ENCODE results near the gene SLC1A3. TPM values are rescaled to one million over a fixed set of nuclear protein-coding genes. Genes with fewer than 3 reads are reported as not detected.

The SLC1A3 gene
- total and polyA plus RNA-seq, 4 donors: 0.61 to 23.5 (median 16.1) TPM

GRCh38 chr5:36675282-36675681 is 68.9 kb downstream of the SLC1A3 start:
- intact Hi-C loops (cut with DNase I): no loop called here
- H3K9me3 ChIP-seq (ENCODE audit: control insufficient read depth, low read length): no peaks in the 10 kb centered on the region
- ATAC-seq (ENCODE audit: low FRiP score) (no peak), DNase-seq (no peak)
- no peaks in the 10 kb centered on the region for H3K4me1 ChIP-seq (ENCODE audit: control insufficient read depth in 1 of 2, insufficient read depth in 2 of 2, low read length in 2 of 2)
- no peak overlapping the region for H3K4me3 ChIP-seq (ENCODE audit: low read length in 2 of 2)
- H3K36me3 ChIP-seq (ENCODE audit: control insufficient read depth in 1 of 2, insufficient read depth in 2 of 2, low read length in 1 of 2): no peaks in the 10 kb centered on the region
- H3K27me3 ChIP-seq (ENCODE audit: control insufficient read depth in 1 of 2, insufficient read depth in 2 of 2, low read length in 1 of 2): no peaks in the 10 kb centered on the region
- 12 to 22% methylated on average over 3 of the region's 3 CpGs for WGBS, 2 donors
- H3K27ac ChIP-seq (ENCODE audit: low read depth in 1 of 2, low read length in 2 of 2): no peak overlapping the region

DNA sequence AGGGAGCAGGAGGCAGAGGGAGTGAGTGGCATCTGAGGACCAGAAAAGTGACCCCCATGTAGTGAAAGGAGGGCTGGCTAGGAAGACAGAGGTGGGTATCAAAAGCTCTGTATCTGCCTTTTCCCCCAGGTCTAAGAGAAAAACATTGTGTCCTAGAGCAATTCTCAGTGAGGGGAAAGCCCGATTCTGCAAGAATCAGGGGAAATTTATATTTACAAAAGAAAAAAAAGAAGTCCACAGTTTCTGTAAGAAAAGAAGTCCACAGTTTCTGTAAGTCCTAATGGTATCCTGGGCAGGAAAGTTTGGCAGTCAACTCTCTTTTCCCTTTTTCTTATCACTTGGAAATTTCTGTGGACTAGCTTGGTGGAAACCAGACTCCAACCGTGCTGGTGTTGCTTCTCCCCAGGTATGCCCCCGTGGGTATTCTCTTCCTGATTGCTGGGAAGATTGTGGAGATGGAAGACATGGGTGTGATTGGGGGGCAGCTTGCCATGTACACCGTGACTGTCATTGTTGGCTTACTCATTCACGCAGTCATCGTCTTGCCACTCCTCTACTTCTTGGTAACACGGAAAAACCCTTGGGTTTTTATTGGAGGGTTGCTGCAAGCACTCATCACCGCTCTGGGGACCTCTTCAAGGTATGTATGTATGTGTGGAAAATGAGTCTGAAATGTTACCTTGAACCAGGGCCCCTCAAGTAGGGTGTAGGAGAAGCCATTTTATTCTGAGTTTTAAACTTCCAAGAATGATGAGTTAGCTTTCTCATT is 73.0 kb downstream of the SLC1A3 start:
- Histone ChIP-seq H3K9me3 (ENCODE audit: control insufficient read depth, low read length) (no peaks in the 10 kb centered on the region), H3K4me3 (ENCODE audit: low read length in 2 of 2) (no peak overlapping the region), H3K27me3 (ENCODE audit: control insufficient read depth in 1 of 2, insufficient read depth in 2 of 2, low read length in 1 of 2) (no peaks in the 10 kb centered on the region), H3K4me1 (ENCODE audit: control insufficient read depth in 1 of 2, insufficient read depth in 2 of 2, low read length in 2 of 2) (no peaks in the 10 kb centered on the region), H3K27ac (ENCODE audit: low read depth in 1 of 2, low read length in 2 of 2) (no peak overlapping the region), H3K36me3 (ENCODE audit: control insufficient read depth in 1 of 2, insufficient read depth in 2 of 2, low read length in 1 of 2) (no peaks in the 10 kb centered on the region)
- WGBS, 2 donors: 80% methylated on average over 8 of the region's 8 CpGs
- ATAC-seq (ENCODE audit: low FRiP score) (no peak), DNase-seq (no peak)
- intact Hi-C loops (cut with DNase I): no loop called here

DNA sequence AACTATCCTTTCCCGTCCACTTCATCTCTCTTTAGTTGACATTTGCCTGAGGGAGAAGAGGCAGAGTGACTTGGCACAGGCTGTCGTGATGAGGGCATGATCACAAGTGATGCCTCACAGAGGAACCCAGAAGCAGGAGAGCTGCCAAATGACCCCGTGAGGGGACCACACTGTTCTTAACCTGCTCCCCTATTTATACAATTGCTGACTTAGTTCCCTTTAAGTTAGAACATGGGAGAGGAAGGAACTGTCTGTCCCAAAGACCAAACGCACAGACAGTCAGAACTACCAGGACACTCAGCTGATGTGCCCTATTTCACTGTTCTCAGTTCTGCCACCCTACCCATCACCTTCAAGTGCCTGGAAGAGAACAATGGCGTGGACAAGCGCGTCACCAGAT is 73.7 kb downstream of the SLC1A3 start:
- Histone ChIP-seq H3K27me3 (ENCODE audit: control insufficient read depth in 1 of 2, insufficient read depth in 2 of 2, low read length in 1 of 2) (no peaks in the 10 kb centered on the region), H3K27ac (ENCODE audit: low read depth in 1 of 2, low read length in 2 of 2) (no peak overlapping the region), H3K4me3 (ENCODE audit: low read length in 2 of 2) (no peak overlapping the region), H3K4me1 (ENCODE audit: control insufficient read depth in 1 of 2, insufficient read depth in 2 of 2, low read length in 2 of 2) (no peaks in the 10 kb centered on the region), H3K9me3 (ENCODE audit: control insufficient read depth, low read length) (no peaks in the 10 kb centered on the region), H3K36me3 (ENCODE audit: control insufficient read depth in 1 of 2, insufficient read depth in 2 of 2, low read length in 1 of 2) (no peaks in the 10 kb centered on the region)
- DNase-seq (peak in 1 of 2 donors; percentile 90), ATAC-seq (ENCODE audit: low FRiP score) (peak; percentile 41)
- 91% methylated on average over 7 of the region's 7 CpGs for WGBS, 2 donors
- intact Hi-C loops (cut with DNase I): no loop called here

DNA sequence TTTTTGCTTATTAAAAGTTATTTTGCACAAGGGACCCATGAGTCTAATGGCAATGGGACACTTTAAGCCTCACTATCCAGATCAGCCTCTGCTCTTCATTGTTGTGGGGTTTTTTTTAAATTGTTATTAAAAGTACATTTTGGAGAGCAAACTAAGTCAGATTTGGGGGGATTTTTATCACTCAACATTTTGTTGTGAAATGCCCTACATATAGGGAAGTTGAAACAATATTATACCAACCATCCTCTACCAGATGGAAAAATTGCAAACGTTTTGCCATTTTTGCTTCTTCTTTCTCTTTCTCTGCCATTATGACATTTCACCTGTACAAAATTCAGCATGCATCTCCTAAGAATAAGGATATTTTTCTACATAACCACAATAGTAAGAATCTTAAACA is 75.3 kb downstream of the SLC1A3 start:
- Histone ChIP-seq H3K4me3 (ENCODE audit: low read length in 2 of 2) (no peak overlapping the region), H3K27ac (ENCODE audit: low read depth in 1 of 2, low read length in 2 of 2) (no peak overlapping the region), H3K36me3 (ENCODE audit: control insufficient read depth in 1 of 2, insufficient read depth in 2 of 2, low read length in 1 of 2) (no peaks in the 10 kb centered on the region), H3K27me3 (ENCODE audit: control insufficient read depth in 1 of 2, insufficient read depth in 2 of 2, low read length in 1 of 2) (no peaks in the 10 kb centered on the region), H3K9me3 (ENCODE audit: control insufficient read depth, low read length) (no peaks in the 10 kb centered on the region), H3K4me1 (ENCODE audit: control insufficient read depth in 1 of 2, insufficient read depth in 2 of 2, low read length in 2 of 2) (no peaks in the 10 kb centered on the region)
- 74 to 78% methylated on average over 1 of the region's 1 CpG for WGBS, 2 donors
- DNase-seq (no peak), ATAC-seq (ENCODE audit: low FRiP score) (no peak)
- intact Hi-C loops (cut with DNase I): no loop called here

DNA sequence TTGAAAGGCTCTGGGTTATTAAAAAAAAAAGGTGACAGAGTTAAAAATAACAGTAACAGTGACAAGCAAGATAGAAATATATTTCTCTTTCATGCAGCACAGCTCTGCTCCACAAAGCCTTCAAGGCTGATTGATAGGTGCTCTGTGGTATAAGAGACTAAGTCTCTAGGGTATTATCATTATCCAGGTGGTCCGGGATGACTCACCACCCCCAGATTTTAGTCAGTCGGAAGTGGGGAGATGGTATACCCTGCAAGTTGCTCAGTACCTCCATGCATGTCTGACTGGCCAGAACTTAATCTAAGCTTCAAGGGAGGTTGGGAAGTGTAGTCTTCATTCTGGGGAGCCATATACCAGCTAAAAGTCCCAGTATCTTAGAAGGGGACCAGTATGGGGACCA is 76.1 kb downstream of the SLC1A3 start:
- ATAC-seq (ENCODE audit: low FRiP score) (no peak), DNase-seq (no peak)
- Histone ChIP-seq H3K4me3 (ENCODE audit: low read length in 2 of 2) (no peak overlapping the region), H3K9me3 (ENCODE audit: control insufficient read depth, low read length) (no peaks in the 10 kb centered on the region), H3K4me1 (ENCODE audit: control insufficient read depth in 1 of 2, insufficient read depth in 2 of 2, low read length in 2 of 2) (no peaks in the 10 kb centered on the region), H3K36me3 (ENCODE audit: control insufficient read depth in 1 of 2, insufficient read depth in 2 of 2, low read length in 1 of 2) (no peaks in the 10 kb centered on the region), H3K27ac (ENCODE audit: low read depth in 1 of 2, low read length in 2 of 2) (no peak overlapping the region), H3K27me3 (ENCODE audit: control insufficient read depth in 1 of 2, insufficient read depth in 2 of 2, low read length in 1 of 2) (no peaks in the 10 kb centered on the region)
- intact Hi-C loops (cut with DNase I): no loop called here
- WGBS, 2 donors: 75 to 81% methylated on average over 2 of the region's 2 CpGs

- Histone ChIP-seq H3K36me3 (ENCODE audit: control insufficient read depth in 1 of 2, insufficient read depth in 2 of 2, low read length in 1 of 2) (no peaks in the 10 kb centered on the region), H3K9me3 (ENCODE audit: control insufficient read depth, low read length) (no peaks in the 10 kb centered on the region), H3K27ac (ENCODE audit: low read depth in 1 of 2, low read length in 2 of 2) (no peak overlapping the region), H3K4me3 (ENCODE audit: low read length in 2 of 2) (no peak overlapping the region), H3K27me3 (ENCODE audit: control insufficient read depth in 1 of 2, insufficient read depth in 2 of 2, low read length in 1 of 2) (no peaks in the 10 kb centered on the region), H3K4me1 (ENCODE audit: control insufficient read depth in 1 of 2, insufficient read depth in 2 of 2, low read length in 2 of 2) (no peaks in the 10 kb centered on the region)
- no peak for ATAC-seq (ENCODE audit: low FRiP score)
- DNase-seq: no peak
- WGBS, 2 donors: 78 to 79% methylated on average over 9 of the region's 9 CpGs
- intact Hi-C loops (cut with DNase I): no loop called here
Measured at GRCh38 chr5:36683821-36684434, 77.5 kb downstream of the SLC1A3 start.

DNA sequence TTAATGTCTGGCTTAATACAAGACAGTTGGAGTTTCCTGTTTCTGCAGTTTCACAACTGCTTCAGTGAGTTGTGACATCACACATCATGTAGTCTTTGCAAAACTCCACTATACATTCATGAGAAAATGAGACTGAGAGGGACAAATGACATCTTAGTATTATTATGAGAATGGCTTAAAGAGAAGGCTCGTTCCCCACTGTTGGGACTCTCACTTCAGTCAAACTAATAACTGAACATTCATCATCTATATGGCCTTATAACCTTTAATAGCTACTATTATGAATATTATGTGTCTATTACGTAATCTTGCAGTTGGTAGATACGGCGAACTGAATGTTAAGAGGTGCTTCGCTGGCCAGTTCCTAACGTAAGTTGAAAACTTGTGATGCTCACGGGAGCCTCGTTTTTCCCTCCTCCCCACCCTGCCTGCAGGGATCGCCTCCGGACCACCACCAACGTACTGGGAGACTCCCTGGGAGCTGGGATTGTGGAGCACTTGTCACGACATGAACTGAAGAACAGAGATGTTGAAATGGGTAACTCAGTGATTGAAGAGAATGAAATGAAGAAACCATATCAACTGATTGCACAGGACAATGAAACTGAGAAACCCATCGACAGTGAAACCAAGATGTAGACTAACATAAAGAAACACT is 79.4 kb downstream of the SLC1A3 start:
- Histone ChIP-seq H3K27me3 (ENCODE audit: control insufficient read depth in 1 of 2, insufficient read depth in 2 of 2, low read length in 1 of 2) (no peaks in the 10 kb centered on the region), H3K4me1 (ENCODE audit: control insufficient read depth in 1 of 2, insufficient read depth in 2 of 2, low read length in 2 of 2) (no peaks in the 10 kb centered on the region), H3K9me3 (ENCODE audit: control insufficient read depth, low read length) (no peaks in the 10 kb centered on the region), H3K27ac (ENCODE audit: low read depth in 1 of 2, low read length in 2 of 2) (no peak overlapping the region), H3K4me3 (ENCODE audit: low read length in 2 of 2) (no peak overlapping the region), H3K36me3 (ENCODE audit: control insufficient read depth in 1 of 2, insufficient read depth in 2 of 2, low read length in 1 of 2) (no peaks in the 10 kb centered on the region)
- no peak for ATAC-seq (ENCODE audit: low FRiP score)
- intact Hi-C loops (cut with DNase I): no loop called here
- DNase-seq: no peak
- WGBS, 2 donors: 91 to 93% methylated on average over 13 of the region's 13 CpGs

DNA sequence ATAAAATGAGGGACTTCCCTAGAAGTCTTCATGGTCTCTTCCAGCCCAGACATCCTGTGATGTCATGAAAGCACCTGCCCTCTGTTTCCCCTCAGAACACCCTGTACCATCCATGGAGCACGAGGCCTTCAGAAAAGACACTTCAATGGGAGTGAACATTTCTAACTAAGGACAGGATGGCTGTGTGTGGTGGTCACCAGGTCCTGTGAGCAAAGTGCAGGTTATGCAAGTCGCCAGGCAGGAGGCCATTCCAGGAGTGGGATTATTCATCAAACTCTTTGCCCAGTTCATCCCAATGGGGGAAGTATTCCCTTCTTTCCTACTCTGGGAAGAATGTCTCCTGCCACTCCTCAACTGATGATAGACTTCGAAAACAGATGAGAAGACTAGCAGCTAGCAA is 80.5 kb downstream of the SLC1A3 start:
- intact Hi-C loops (cut with DNase I): no loop called here
- 94 to 99% methylated on average over 3 of the region's 3 CpGs for WGBS, 2 donors

DNA sequence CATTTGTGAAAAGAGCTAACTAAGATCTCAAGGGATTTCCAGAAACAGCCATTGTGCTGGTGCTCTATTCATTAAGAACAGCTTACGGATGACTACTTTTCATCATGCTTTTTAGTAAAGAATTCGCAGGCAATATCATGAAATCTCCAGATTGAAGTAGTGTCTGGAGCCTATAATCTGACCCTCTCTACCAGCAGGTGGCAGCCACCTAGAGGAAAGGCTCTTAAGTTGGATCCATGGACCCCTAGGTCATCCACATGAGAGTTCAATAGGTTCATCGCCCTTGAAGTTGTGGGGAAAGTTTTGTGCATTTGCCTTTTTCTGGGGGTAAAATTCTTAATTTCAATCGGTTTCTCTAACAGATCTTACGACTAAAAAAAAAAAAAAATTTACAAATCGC is 82.3 kb downstream of the SLC1A3 start:
- DNase-seq (no peak), ATAC-seq (ENCODE audit: low FRiP score) (no peak)
- 95 to 96% methylated on average over 6 of the region's 6 CpGs for WGBS, 2 donors
- Histone ChIP-seq H3K27ac (ENCODE audit: low read depth in 1 of 2, low read length in 2 of 2) (no peak overlapping the region), H3K27me3 (ENCODE audit: control insufficient read depth in 1 of 2, insufficient read depth in 2 of 2, low read length in 1 of 2) (no peaks in the 10 kb centered on the region), H3K9me3 (ENCODE audit: control insufficient read depth, low read length) (no peaks in the 10 kb centered on the region), H3K4me1 (ENCODE audit: control insufficient read depth in 1 of 2, insufficient read depth in 2 of 2, low read length in 2 of 2) (no peaks in the 10 kb centered on the region), H3K4me3 (ENCODE audit: low read length in 2 of 2) (no peak overlapping the region), H3K36me3 (ENCODE audit: control insufficient read depth in 1 of 2, insufficient read depth in 2 of 2, low read length in 1 of 2) (no peaks in the 10 kb centered on the region)
- intact Hi-C loops (cut with DNase I): no loop called here

More for the DNA sequence above, 80.5 kb downstream of the SLC1A3 start:
- ATAC-seq (ENCODE audit: low FRiP score): no peak
- Histone ChIP-seq H3K4me1 (ENCODE audit: control insufficient read depth in 1 of 2, insufficient read depth in 2 of 2, low read length in 2 of 2) (no peaks in the 10 kb centered on the region), H3K9me3 (ENCODE audit: control insufficient read depth, low read length) (no peaks in the 10 kb centered on the region), H3K36me3 (ENCODE audit: control insufficient read depth in 1 of 2, insufficient read depth in 2 of 2, low read length in 1 of 2) (no peaks in the 10 kb centered on the region), H3K4me3 (ENCODE audit: low read length in 2 of 2) (no peak overlapping the region), H3K27ac (ENCODE audit: low read depth in 1 of 2, low read length in 2 of 2) (no peak overlapping the region), H3K27me3 (ENCODE audit: control insufficient read depth in 1 of 2, insufficient read depth in 2 of 2, low read length in 1 of 2) (no peaks in the 10 kb centered on the region)
- DNase-seq: no peak
